ENCODE results near the gene CD209. TPM values are rescaled to one million over a fixed set of nuclear protein-coding genes. Genes with fewer than 3 reads are reported as not detected.

CD209 gene
- total and polyA plus RNA-seq, 3 donors from 2014 or later, result 0.55 to 5.0 (median 0.74) TPM

DNA sequence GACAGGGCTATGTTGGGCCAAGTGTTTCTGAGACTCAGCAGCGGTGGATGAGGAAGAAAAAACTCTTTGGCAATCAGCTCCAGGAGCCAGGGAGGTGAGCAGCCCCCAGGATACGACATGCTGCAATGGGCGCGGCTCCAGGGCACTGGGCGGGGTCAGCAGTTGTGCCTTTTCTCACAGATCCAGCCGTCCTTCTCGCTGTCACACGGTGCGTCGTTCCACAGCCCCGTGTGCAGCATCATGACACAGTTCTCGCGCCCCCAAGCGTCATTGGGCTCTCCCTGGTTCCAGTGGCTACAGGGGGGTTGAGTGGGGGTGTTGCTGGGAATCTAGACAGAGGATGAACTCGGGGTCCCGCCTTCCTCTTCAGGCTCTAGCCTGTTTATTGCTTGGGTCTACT, 18.1 kb downstream of the CD209 start:
- Histone ChIP-seq H3K9me3 (no peaks in the 10 kb centered on the region), H3K4me1 (peaks cover 3% of the 10 kb centered on the region), H3K27me3 (no peaks in the 10 kb centered on the region), H3K36me3 (ENCODE audit: low read depth, missing control alignments) (no peaks in the 10 kb centered on the region), H3K27ac (no peak overlapping the region), H3K4me3 (no peak overlapping the region)
- no peak for DNase-seq
- TF ChIP-seq, protein P1, sequence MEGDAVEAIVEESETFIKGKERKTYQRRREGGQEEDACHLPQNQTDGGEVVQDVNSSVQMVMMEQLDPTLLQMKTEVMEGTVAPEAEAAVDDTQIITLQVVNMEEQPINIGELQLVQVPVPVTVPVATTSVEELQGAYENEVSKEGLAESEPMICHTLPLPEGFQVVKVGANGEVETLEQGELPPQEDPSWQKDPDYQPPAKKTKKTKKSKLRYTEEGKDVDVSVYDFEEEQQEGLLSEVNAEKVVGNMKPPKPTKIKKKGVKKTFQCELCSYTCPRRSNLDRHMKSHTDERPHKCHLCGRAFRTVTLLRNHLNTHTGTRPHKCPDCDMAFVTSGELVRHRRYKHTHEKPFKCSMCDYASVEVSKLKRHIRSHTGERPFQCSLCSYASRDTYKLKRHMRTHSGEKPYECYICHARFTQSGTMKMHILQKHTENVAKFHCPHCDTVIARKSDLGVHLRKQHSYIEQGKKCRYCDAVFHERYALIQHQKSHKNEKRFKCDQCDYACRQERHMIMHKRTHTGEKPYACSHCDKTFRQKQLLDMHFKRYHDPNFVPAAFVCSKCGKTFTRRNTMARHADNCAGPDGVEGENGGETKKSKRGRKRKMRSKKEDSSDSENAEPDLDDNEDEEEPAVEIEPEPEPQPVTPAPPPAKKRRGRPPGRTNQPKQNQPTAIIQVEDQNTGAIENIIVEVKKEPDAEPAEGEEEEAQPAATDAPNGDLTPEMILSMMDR (IDR thresholded peaks at IDR 0.05), result no peak
- no peak for TF ChIP-seq POLR2A (IDR thresholded peaks at IDR 0.05)
- intact Hi-C loops (cut with DNase I; ENCODE audit: low total_unique reads), result no loop called here
- WGBS, 2 donors, result 19 to 23% methylated on average over 7 to 16 of the region's 16 CpGs

DNA sequence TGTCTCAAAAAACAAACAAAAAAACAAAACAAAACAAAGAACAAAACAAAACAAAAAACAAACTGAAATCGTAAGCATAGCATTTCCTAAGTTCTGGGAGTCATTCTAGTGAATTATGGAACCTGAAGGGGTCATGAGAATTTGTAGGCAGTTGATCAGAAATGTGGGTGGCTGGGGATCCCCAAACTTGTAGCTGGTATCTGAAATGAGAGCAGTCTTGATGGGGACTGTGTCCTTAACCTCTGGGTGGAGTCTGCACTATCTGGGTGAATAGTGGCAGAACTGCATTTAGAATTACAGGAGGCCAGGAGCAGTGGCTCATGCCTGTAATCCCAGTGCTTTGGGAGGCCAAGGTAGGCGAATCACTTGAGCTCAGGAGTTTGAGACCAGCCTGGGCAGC, 21.5 kb downstream of the CD209 start:
- H3K27me3 ChIP-seq, result no peaks in the 10 kb centered on the region
- H3K9me3 ChIP-seq, result no peaks in the 10 kb centered on the region
- DNase-seq, result no peak
- no peaks in the 10 kb centered on the region for H3K36me3 ChIP-seq (ENCODE audit: low read depth, missing control alignments)
- TF ChIP-seq, protein P1 (IDR thresholded peaks at IDR 0.05), result no peak
- no peak for TF ChIP-seq POLR2A (IDR thresholded peaks at IDR 0.05)
- intact Hi-C loops (cut with DNase I; ENCODE audit: low total_unique reads), result no loop called here
- no peak overlapping the region for H3K4me3 ChIP-seq
- H3K27ac ChIP-seq, result no peak overlapping the region
- H3K4me1 ChIP-seq, result peaks cover 3% of the 10 kb centered on the region
- WGBS, 2 donors, result 69 to 74% methylated on average over 2 of the region's 2 CpGs

DNA sequence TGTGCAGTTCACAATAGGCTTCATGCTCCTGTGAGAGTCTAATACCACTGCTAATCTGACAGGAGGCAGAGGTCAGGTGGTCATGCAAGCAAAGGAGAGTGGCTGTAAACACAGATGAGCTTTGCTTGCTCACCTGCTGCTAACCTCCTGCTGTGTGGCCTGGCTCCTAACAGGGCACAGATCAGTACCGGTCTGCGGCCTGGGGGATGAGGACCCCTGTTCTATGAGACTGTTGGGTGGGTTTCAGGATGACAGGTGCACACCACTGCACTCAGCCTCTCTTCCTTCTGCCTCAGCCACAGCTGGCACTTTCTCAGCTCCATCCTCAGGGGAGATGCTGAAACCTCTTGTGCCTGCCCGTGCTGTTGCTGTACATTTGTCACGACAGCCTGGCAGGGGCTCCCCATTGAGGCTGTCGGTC, 25.1 kb downstream of the CD209 start:
- H3K4me1 ChIP-seq, result no peaks in the 10 kb centered on the region
- no peak for DNase-seq
- no peaks in the 10 kb centered on the region for H3K27me3 ChIP-seq
- WGBS, 2 donors, result 77 to 83% methylated on average over 2 to 5 of the region's 5 CpGs
- TF ChIP-seq, protein P1 (IDR thresholded peaks at IDR 0.05), result no peak
- no peak for TF ChIP-seq POLR2A (IDR thresholded peaks at IDR 0.05)
- H3K9me3 ChIP-seq, result no peaks in the 10 kb centered on the region
- no peak overlapping the region for H3K27ac ChIP-seq
- no peaks in the 10 kb centered on the region for H3K36me3 ChIP-seq (ENCODE audit: low read depth, missing control alignments)
- H3K4me3 ChIP-seq, result no peak overlapping the region
- intact Hi-C loops (cut with DNase I; ENCODE audit: low total_unique reads), result no loop called here

DNA sequence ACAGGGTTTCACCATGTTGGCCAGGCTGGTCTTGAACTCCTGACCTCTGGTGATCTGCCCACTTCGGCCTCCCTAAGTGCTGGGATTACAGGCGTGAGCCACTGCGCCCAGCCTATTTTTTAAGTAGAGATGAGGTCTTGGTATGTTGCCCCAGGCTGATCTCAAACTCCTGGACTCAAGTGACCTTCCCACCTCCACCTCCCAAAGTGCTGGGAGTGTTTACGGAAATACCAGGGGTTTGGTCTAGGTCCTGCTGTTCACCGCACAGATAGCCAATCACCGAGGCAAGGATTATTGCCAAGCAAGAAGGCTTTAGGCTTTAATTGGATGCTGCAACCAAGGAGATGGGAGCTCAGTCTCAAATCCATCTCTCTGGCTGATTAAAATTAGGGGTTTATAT, 27.0 kb downstream of the CD209 start:
- DNase-seq, result no peak

DNA sequence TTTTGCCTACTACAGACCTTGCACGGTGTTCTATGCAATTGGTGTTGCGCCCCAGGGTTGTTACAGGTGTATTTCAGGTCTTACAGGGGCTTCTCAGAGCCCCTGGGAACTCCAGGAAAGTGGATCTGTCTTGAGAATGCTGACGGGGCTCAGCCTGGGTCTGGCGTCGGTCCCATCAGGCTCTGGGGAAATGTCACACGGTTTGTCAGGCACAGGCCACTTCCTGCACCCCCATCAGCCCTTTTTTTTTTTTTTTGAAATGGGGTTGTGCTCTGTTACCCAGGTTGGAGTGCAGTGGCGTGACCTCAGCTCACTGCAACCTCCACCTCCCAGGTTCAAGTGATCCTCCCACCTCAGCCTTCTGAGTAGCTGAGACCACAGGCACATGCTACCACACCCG, 28.7 kb downstream of the CD209 start:
- Histone ChIP-seq H3K4me3 (no peak overlapping the region), H3K4me1 (no peaks in the 10 kb centered on the region), H3K9me3 (no peaks in the 10 kb centered on the region), H3K27ac (no peak overlapping the region), H3K36me3 (ENCODE audit: low read depth, missing control alignments) (no peaks in the 10 kb centered on the region), H3K27me3 (no peaks in the 10 kb centered on the region)
- TF ChIP-seq, protein P1 (IDR thresholded peaks at IDR 0.05), result no peak
- no peak for TF ChIP-seq POLR2A (IDR thresholded peaks at IDR 0.05)
- intact Hi-C loops (cut with DNase I; ENCODE audit: low total_unique reads), result no loop called here
- DNase-seq, result no peak
- 65 to 71% methylated on average over 8 of the region's 8 CpGs for whole genome bisulfite sequencing, 2 donors

More for the DNA sequence above, 27.0 kb downstream of the CD209 start:
- Histone ChIP-seq H3K4me1 (no peaks in the 10 kb centered on the region), H3K27me3 (no peaks in the 10 kb centered on the region), H3K9me3 (no peaks in the 10 kb centered on the region), H3K27ac (no peak overlapping the region), H3K36me3 (ENCODE audit: low read depth, missing control alignments) (no peaks in the 10 kb centered on the region), H3K4me3 (no peak overlapping the region)
- intact Hi-C loops (cut with DNase I; ENCODE audit: low total_unique reads), result no loop called here
- 81 to 88% methylated on average over 6 of the region's 6 CpGs for WGBS, 2 donors
- TF ChIP-seq, protein P1 (IDR thresholded peaks at IDR 0.05), result no peak
- no peak for TF ChIP-seq POLR2A (IDR thresholded peaks at IDR 0.05)
